ENCODE data around the gene UBXN2A. TPM values are rescaled to one million over a fixed set of nuclear protein-coding genes. Genes with fewer than 3 reads are reported as not detected.

UBXN2A gene
- total RNA-seq, 1 experiment from 2014 or later, result 15.1 TPM

DNA sequence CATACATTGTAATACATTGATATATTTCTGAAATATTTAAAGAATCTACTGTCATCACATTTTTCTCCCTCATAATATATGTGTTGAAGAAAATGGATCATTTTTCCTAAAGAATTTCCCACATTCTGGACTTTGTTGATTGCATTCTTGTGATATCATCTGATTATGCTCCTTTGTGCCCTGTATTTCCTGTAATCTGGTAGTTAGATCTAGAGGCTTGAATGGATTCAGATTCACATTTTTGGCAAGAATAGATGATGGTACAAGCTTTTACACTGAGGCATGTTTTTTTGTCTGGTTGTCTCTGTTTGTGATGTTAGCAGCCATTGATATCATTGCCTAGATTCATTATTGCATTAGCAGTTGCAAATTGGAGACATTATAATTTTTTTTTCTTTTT, 13.4 kb downstream of the UBXN2A start:
- Mint-ChIP-seq H3K27ac (ENCODE audit: unreplicated experiment) (no peak overlapping the region), H3K36me3 (ENCODE audit: insufficient read depth, unreplicated experiment) (no peaks in the 10 kb centered on the region), H3K4me3 (ENCODE audit: low read depth, unreplicated experiment) (no peak overlapping the region), H3K4me1 (ENCODE audit: low read depth, unreplicated experiment) (no peaks in the 10 kb centered on the region), H3K27me3 (ENCODE audit: unreplicated experiment) (no peaks in the 10 kb centered on the region), H3K9me3 (ENCODE audit: low read depth, unreplicated experiment) (no peaks in the 10 kb centered on the region)
- no TSS peak for BruUV-seq (replicated peaks)
- TF ChIP-seq, protein P1, sequence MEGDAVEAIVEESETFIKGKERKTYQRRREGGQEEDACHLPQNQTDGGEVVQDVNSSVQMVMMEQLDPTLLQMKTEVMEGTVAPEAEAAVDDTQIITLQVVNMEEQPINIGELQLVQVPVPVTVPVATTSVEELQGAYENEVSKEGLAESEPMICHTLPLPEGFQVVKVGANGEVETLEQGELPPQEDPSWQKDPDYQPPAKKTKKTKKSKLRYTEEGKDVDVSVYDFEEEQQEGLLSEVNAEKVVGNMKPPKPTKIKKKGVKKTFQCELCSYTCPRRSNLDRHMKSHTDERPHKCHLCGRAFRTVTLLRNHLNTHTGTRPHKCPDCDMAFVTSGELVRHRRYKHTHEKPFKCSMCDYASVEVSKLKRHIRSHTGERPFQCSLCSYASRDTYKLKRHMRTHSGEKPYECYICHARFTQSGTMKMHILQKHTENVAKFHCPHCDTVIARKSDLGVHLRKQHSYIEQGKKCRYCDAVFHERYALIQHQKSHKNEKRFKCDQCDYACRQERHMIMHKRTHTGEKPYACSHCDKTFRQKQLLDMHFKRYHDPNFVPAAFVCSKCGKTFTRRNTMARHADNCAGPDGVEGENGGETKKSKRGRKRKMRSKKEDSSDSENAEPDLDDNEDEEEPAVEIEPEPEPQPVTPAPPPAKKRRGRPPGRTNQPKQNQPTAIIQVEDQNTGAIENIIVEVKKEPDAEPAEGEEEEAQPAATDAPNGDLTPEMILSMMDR (IDR thresholded peaks at IDR 0.05; ENCODE audit: unreplicated experiment), result no peak
- DNase-seq, result no peak
- CTCF ChIA-PET, result no interaction called here
- intact Hi-C loops (cut with micrococcal nuclease; ENCODE audit: unreplicated experiment), result no loop called here

DNA sequence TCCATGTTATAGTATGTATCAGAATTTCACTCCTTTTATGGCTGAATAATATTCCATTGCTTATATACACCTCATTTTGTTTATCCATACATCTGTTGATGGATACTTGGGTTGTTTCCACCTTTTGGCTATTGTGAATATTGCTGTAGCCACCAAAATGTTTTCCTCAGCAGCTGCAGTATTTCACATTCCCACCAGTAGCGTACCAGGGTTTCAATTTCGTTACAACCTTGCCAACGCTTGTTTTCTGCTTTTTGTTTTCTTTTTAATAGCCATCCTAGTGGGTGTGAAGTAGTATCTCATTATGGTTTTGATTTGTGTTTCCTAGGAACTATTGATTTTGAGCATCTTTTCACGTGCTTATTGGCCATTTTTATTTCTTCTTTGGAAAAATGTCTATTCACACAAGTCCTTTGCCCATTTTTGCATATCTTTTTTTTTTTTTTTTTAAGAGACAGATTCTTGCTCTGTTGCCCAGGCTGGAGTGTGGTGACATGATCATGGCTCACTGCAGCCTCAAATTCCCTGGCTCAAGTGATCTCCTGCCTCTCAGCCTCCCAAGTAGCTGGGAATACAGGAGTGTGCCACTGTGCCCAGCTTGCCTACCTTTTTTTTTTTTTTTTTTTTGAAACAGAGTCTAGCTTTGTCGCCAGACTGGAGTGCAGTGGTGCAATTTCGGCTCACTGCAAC, 14.2 kb downstream of the UBXN2A start:
- Mint-ChIP-seq H3K36me3 (ENCODE audit: insufficient read depth, unreplicated experiment) (no peaks in the 10 kb centered on the region), H3K27me3 (ENCODE audit: unreplicated experiment) (no peaks in the 10 kb centered on the region), H3K4me1 (ENCODE audit: low read depth, unreplicated experiment) (no peaks in the 10 kb centered on the region), H3K27ac (ENCODE audit: unreplicated experiment) (no peak overlapping the region), H3K4me3 (ENCODE audit: low read depth, unreplicated experiment) (no peak overlapping the region), H3K9me3 (ENCODE audit: low read depth, unreplicated experiment) (no peaks in the 10 kb centered on the region)
- CTCF ChIA-PET, result no interaction called here
- DNase-seq, result no peak
- no TSS peak for BruUV-seq (replicated peaks)
- TF ChIP-seq, protein P1 (IDR thresholded peaks at IDR 0.05; ENCODE audit: unreplicated experiment), result no peak
- intact Hi-C loops (cut with micrococcal nuclease; ENCODE audit: unreplicated experiment), result no loop called here

DNA sequence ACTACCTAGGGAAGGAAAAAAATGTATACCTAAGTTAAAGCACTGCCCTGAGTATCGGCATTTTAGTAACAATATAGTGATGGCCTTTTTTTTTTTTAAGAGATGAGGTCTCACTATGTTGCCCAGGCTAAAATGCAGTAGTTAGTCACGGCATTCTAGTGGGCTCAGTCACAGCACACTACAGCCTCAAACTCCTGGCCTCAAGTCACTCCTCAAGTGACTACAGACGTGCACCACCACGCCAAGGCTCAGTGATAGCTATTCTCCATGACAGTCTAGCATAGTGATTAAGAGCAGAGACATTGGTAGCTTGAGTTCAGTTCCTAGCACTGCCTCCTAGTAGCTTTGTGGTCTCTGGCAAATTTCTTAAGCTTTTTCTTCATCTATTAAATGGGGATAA, 27.6 kb downstream of the UBXN2A start:
- TF ChIP-seq, protein P1 (IDR thresholded peaks at IDR 0.05; ENCODE audit: unreplicated experiment), result no peak
- DNase-seq, result no peak
- Mint-ChIP-seq H3K4me3 (ENCODE audit: low read depth, unreplicated experiment) (no peak overlapping the region), H3K36me3 (ENCODE audit: insufficient read depth, unreplicated experiment) (no peaks in the 10 kb centered on the region), H3K27me3 (ENCODE audit: unreplicated experiment) (no peaks in the 10 kb centered on the region), H3K27ac (ENCODE audit: unreplicated experiment) (no peak overlapping the region), H3K4me1 (ENCODE audit: low read depth, unreplicated experiment) (no peaks in the 10 kb centered on the region), H3K9me3 (ENCODE audit: low read depth, unreplicated experiment) (no peaks in the 10 kb centered on the region)
- BruUV-seq (replicated peaks), result no TSS peak
- intact Hi-C loops (cut with micrococcal nuclease; ENCODE audit: unreplicated experiment), result no loop called here
- CTCF ChIA-PET, result interaction anchor here (0.7 kb wide), 1 partner anchor 56 kb away, joined by 3 read pairs; no protein-coding TSS in a partner anchor

DNA sequence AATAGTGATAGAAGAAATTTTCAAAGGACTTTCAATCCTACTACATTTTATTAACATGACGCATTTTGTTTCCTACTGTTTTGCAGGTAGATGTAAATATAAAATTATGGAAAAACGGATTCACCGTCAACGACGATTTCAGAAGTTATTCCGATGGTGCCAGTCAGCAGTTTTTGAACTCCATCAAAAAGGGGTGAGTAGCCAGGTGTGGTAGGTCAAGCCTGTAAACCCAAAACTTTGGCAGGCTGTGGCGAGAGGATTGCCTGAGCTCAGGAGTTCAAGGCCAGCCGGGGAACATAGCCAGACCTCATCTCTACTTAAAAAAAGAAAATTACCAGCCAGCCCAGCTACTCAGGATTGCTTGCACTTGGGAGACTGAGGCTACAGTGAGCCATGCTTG, 36.6 kb downstream of the UBXN2A start:
- H3K36me3 Mint-ChIP-seq (ENCODE audit: insufficient read depth, unreplicated experiment), result no peaks in the 10 kb centered on the region
- CTCF ChIA-PET, result no interaction called here
- intact Hi-C loops (cut with micrococcal nuclease; ENCODE audit: unreplicated experiment), result no loop called here
- TF ChIP-seq, protein P1 (IDR thresholded peaks at IDR 0.05; ENCODE audit: unreplicated experiment), result no peak
- H3K4me3 Mint-ChIP-seq (ENCODE audit: low read depth, unreplicated experiment), result no peak overlapping the region
- no peaks in the 10 kb centered on the region for H3K27me3 Mint-ChIP-seq (ENCODE audit: unreplicated experiment)
- no peaks in the 10 kb centered on the region for H3K4me1 Mint-ChIP-seq (ENCODE audit: low read depth, unreplicated experiment)
- no peak overlapping the region for H3K27ac Mint-ChIP-seq (ENCODE audit: unreplicated experiment)
- no peaks in the 10 kb centered on the region for H3K9me3 Mint-ChIP-seq (ENCODE audit: low read depth, unreplicated experiment)
- BruUV-seq (replicated peaks), result no TSS peak
- no peak for DNase-seq

Data from Calu3 (cell line).